ENCODE data around the gene PARD3B.

The PARD3B gene

DNA sequence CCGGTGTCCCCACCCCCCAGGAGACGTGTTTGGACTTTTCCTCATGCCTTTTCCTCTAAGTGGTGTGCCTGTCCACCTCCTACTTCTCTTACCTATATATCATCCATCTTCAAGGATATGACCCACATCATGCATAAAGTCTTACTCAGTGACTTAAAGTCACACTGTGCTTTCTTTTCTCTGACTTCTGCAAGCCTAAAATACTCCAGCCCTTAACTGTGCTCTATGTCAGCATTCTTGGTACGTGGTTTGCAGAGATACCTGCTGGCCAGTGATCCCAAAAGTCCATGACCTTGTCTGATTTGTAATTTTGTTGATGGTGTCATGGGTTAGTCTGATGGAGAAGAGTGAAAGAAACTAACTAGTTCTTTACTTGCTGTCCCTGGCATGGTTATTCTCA, 743.4 kb downstream of the PARD3B start:
- Histone ChIP-seq H3K27ac (ENCODE audit: low read depth, low read length) (no peak overlapping the region), H3K27me3 (ENCODE audit: control insufficient read depth, insufficient read depth, low read length) (no peaks in the 10 kb centered on the region), H3K9me3 (ENCODE audit: control insufficient read depth, insufficient read depth, low read length) (no peaks in the 10 kb centered on the region), H3K4me3 (ENCODE audit: low read depth, low read length) (no peak overlapping the region), H3K4me1 (ENCODE audit: control insufficient read depth, insufficient read depth, low read length) (peaks cover 28% of the 10 kb centered on the region), H3K9ac (ENCODE audit: low read depth, low read length) (no peak overlapping the region), H3K36me3 (ENCODE audit: control insufficient read depth, insufficient read depth, low read length) (no peaks in the 10 kb centered on the region)

DNA sequence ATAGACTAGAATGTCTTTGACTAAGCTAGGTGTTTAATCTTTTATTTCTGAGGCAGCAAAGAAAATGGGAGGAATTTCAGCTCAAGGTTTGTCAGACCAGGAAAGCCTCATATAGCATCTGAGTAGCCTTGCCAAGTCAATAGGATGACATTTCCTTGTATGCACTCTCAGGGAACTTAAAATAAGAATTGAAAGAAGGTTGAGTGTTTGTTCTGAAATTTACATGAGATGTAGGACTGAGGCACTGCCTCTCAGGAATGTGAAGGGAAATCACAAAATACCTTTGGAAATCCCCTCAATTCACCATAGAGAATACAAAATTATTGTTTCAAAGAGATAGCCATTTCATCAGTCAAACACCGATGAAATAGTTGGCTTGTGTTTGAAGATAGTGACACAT, 745.0 kb downstream of the PARD3B start:
- H3K27me3 ChIP-seq (ENCODE audit: control insufficient read depth, insufficient read depth, low read length) = no peaks in the 10 kb centered on the region
- H3K4me1 ChIP-seq (ENCODE audit: control insufficient read depth, insufficient read depth, low read length) = peaks cover 29% of the 10 kb centered on the region
- no peak overlapping the region for H3K9ac ChIP-seq (ENCODE audit: low read depth, low read length)

GRCh38 chr2:205292665-205293295, 747.5 kb downstream of the PARD3B start:
- no peaks in the 10 kb centered on the region for H3K36me3 ChIP-seq (ENCODE audit: control insufficient read depth, insufficient read depth, low read length)
- H3K27me3 ChIP-seq (ENCODE audit: control insufficient read depth, insufficient read depth, low read length) = no peaks in the 10 kb centered on the region
- H3K9ac ChIP-seq (ENCODE audit: low read depth, low read length) = no peak overlapping the region
- no peak overlapping the region for H3K27ac ChIP-seq (ENCODE audit: low read depth, low read length)
- H3K4me3 ChIP-seq (ENCODE audit: low read depth, low read length) = no peak overlapping the region
- H3K4me1 ChIP-seq (ENCODE audit: control insufficient read depth, insufficient read depth, low read length) = peaks cover 40% of the 10 kb centered on the region
- H3K9me3 ChIP-seq (ENCODE audit: control insufficient read depth, insufficient read depth, low read length) = no peaks in the 10 kb centered on the region

More for the DNA sequence above, 745.0 kb downstream of the PARD3B start:
- Histone ChIP-seq H3K36me3 (ENCODE audit: control insufficient read depth, insufficient read depth, low read length) (no peaks in the 10 kb centered on the region), H3K4me3 (ENCODE audit: low read depth, low read length) (no peak overlapping the region), H3K27ac (ENCODE audit: low read depth, low read length) (peak overlapping the region; percentile 50), H3K9me3 (ENCODE audit: control insufficient read depth, insufficient read depth, low read length) (no peaks in the 10 kb centered on the region)

DNA sequence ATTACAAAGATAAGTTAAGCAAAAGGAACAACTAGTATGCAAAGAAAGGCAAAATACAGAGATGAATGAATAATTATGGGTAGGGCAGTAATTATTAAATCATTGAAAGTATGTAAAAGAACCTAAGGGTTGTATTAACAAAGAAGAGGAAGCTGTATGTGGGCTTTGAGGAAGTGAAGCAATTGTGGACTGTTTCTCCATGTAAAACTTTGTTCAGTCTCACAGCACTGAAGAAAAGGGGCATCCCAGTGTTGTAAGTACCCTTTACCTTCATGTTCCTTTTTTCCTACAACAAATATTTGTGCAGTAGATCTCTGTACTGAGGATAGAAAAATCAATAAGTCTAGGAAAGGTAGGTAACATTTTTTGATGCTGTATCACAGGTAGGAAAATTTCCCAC, 748.3 kb downstream of the PARD3B start:
- no peak overlapping the region for H3K27ac ChIP-seq (ENCODE audit: low read depth, low read length)

DNA sequence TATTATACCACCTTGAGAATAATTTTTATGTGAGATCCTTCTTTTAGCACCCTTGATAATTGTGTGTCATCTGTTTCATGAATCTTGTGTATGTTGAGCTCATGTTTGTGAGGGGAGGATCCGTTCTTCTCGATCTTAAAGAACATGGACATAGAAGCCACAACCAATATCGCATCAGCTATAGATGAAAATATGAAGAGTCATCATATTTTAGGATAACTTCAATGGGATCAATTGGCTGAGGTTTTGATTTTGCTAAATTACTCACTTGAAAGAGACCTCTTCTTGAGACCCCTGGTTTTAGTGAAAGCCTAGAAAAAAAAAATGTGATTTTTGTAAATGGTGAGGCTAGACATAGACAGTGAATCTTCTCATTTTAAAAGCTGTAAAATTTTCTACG, 751.7 kb downstream of the PARD3B start:
- Histone ChIP-seq H3K27ac (ENCODE audit: low read depth, low read length) (peak overlapping the region; percentile 24), H3K9ac (ENCODE audit: low read depth, low read length) (no peak overlapping the region), H3K36me3 (ENCODE audit: control insufficient read depth, insufficient read depth, low read length) (no peaks in the 10 kb centered on the region), H3K9me3 (ENCODE audit: control insufficient read depth, insufficient read depth, low read length) (no peaks in the 10 kb centered on the region), H3K4me1 (ENCODE audit: control insufficient read depth, insufficient read depth, low read length) (peaks cover 32% of the 10 kb centered on the region), H3K27me3 (ENCODE audit: control insufficient read depth, insufficient read depth, low read length) (no peaks in the 10 kb centered on the region), H3K4me3 (ENCODE audit: low read depth, low read length) (no peak overlapping the region)

More for the DNA sequence above, 748.3 kb downstream of the PARD3B start:
- Histone ChIP-seq H3K27me3 (ENCODE audit: control insufficient read depth, insufficient read depth, low read length) (no peaks in the 10 kb centered on the region), H3K4me3 (ENCODE audit: low read depth, low read length) (no peak overlapping the region), H3K36me3 (ENCODE audit: control insufficient read depth, insufficient read depth, low read length) (no peaks in the 10 kb centered on the region), H3K4me1 (ENCODE audit: control insufficient read depth, insufficient read depth, low read length) (peaks cover 43% of the 10 kb centered on the region), H3K9ac (ENCODE audit: low read depth, low read length) (no peak overlapping the region), H3K9me3 (ENCODE audit: control insufficient read depth, insufficient read depth, low read length) (no peaks in the 10 kb centered on the region)

GRCh38 chr2:205297368-205297767, 752.1 kb downstream of the PARD3B start:
- H3K4me3 ChIP-seq (ENCODE audit: low read depth, low read length) = no peak overlapping the region
- no peaks in the 10 kb centered on the region for H3K27me3 ChIP-seq (ENCODE audit: control insufficient read depth, insufficient read depth, low read length)
- peaks cover 32% of the 10 kb centered on the region for H3K4me1 ChIP-seq (ENCODE audit: control insufficient read depth, insufficient read depth, low read length)
- no peak overlapping the region for H3K9ac ChIP-seq (ENCODE audit: low read depth, low read length)
- no peaks in the 10 kb centered on the region for H3K9me3 ChIP-seq (ENCODE audit: control insufficient read depth, insufficient read depth, low read length)
- no peak overlapping the region for H3K27ac ChIP-seq (ENCODE audit: low read depth, low read length)
- no peaks in the 10 kb centered on the region for H3K36me3 ChIP-seq (ENCODE audit: control insufficient read depth, insufficient read depth, low read length)

GRCh38 chr2:205297846-205298245, 752.6 kb downstream of the PARD3B start:
- no peak overlapping the region for H3K27ac ChIP-seq (ENCODE audit: low read depth, low read length)
- no peaks in the 10 kb centered on the region for H3K27me3 ChIP-seq (ENCODE audit: control insufficient read depth, insufficient read depth, low read length)
- H3K9ac ChIP-seq (ENCODE audit: low read depth, low read length) = no peak overlapping the region
- H3K36me3 ChIP-seq (ENCODE audit: control insufficient read depth, insufficient read depth, low read length) = no peaks in the 10 kb centered on the region
- H3K9me3 ChIP-seq (ENCODE audit: control insufficient read depth, insufficient read depth, low read length) = no peaks in the 10 kb centered on the region
- no peak overlapping the region for H3K4me3 ChIP-seq (ENCODE audit: low read depth, low read length)
- peaks cover 32% of the 10 kb centered on the region for H3K4me1 ChIP-seq (ENCODE audit: control insufficient read depth, insufficient read depth, low read length)

GRCh38 chr2:205311201-205311600, 765.9 kb downstream of the PARD3B start:
- no peak overlapping the region for H3K4me3 ChIP-seq (ENCODE audit: low read depth, low read length)
- H3K27me3 ChIP-seq (ENCODE audit: control insufficient read depth, insufficient read depth, low read length) = no peaks in the 10 kb centered on the region
- H3K9me3 ChIP-seq (ENCODE audit: control insufficient read depth, insufficient read depth, low read length) = no peaks in the 10 kb centered on the region
- H3K27ac ChIP-seq (ENCODE audit: low read depth, low read length) = no peak overlapping the region
- 0 out of 2 replicates have a peak, but pooled peaks cover 4% of the 10 kb centered on the region for H3K4me1 ChIP-seq (ENCODE audit: control insufficient read depth, insufficient read depth, low read length)
- H3K36me3 ChIP-seq (ENCODE audit: control insufficient read depth, insufficient read depth, low read length) = no peaks in the 10 kb centered on the region
- H3K9ac ChIP-seq (ENCODE audit: low read depth, low read length) = no peak overlapping the region

DNA sequence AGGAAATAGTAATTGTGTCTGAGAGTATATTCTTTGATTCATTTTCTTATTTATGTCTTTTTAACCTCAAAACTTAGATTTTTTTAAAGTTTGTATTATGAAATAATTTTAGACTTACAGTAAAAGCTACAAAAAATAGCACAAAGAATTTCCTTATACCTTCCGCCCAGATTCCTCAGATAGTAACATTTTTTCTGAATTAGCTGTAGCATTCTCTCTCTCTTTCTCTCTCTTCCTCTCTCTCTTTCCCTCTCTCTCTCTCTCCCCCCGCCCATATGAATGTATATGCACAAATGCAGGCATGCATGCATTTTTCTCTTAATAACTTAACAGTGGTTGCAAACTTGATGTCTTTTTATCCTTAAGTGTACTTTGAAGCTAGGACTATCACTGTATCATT, 776.0 kb downstream of the PARD3B start:
- Histone ChIP-seq H3K9ac (ENCODE audit: low read depth, low read length) (no peak overlapping the region), H3K27me3 (ENCODE audit: control insufficient read depth, insufficient read depth, low read length) (no peaks in the 10 kb centered on the region), H3K36me3 (ENCODE audit: control insufficient read depth, insufficient read depth, low read length) (no peaks in the 10 kb centered on the region), H3K27ac (ENCODE audit: low read depth, low read length) (no peak overlapping the region), H3K9me3 (ENCODE audit: control insufficient read depth, insufficient read depth, low read length) (no peaks in the 10 kb centered on the region), H3K4me1 (ENCODE audit: control insufficient read depth, insufficient read depth, low read length) (peaks cover 9% of the 10 kb centered on the region; the same call in 1 of the 2 replicates), H3K4me3 (ENCODE audit: low read depth, low read length) (no peak overlapping the region)

DNA sequence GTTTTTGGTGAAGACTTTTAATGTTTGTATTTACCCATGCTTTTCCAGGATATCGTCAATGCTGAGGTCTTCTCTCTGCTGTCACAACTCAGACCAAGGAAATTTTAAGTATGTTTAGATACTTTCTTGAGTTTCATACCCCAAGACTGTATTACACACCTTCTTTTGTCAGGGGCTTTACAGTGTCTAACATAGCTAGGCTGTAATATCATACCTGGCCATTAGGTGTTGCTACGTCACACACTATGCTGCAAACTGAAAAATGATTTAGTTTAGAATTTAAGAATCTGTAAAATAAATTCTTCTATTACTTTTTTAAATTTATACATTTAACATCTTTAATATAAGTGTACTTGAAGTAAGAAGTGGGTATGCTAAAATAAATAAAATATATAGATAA, 778.7 kb downstream of the PARD3B start:
- no peak overlapping the region for H3K27ac ChIP-seq (ENCODE audit: low read depth, low read length)
- no peak overlapping the region for H3K4me3 ChIP-seq (ENCODE audit: low read depth, low read length)
- peaks cover 9% of the 10 kb centered on the region; the same call in 1 of the 2 replicates for H3K4me1 ChIP-seq (ENCODE audit: control insufficient read depth, insufficient read depth, low read length)
- no peak overlapping the region for H3K9ac ChIP-seq (ENCODE audit: low read depth, low read length)
- H3K27me3 ChIP-seq (ENCODE audit: control insufficient read depth, insufficient read depth, low read length) = no peaks in the 10 kb centered on the region
- H3K36me3 ChIP-seq (ENCODE audit: control insufficient read depth, insufficient read depth, low read length) = no peaks in the 10 kb centered on the region
- no peaks in the 10 kb centered on the region for H3K9me3 ChIP-seq (ENCODE audit: control insufficient read depth, insufficient read depth, low read length)

DNA sequence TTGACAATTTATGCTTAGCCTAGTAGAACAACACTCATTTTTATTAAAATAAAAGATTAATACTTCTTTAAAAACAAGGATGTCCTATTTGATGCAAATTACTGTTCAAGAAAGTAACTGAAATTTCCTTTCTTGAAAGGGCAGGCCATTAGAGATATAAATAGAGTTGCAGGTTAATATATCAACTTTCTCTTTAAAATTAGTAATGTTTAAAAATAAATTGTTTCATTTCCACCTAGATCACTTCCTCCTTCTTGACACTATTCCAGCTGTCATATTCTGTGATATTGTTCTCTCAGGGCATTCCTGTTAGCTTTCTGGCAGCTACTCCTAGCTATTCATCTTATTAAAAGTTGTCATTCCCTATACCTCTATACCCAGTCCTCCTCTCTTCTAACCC, 779.1 kb downstream of the PARD3B start:
- no peak overlapping the region for H3K9ac ChIP-seq (ENCODE audit: low read depth, low read length)
- no peaks in the 10 kb centered on the region for H3K36me3 ChIP-seq (ENCODE audit: control insufficient read depth, insufficient read depth, low read length)
- H3K4me3 ChIP-seq (ENCODE audit: low read depth, low read length) = no peak overlapping the region
- no peaks in the 10 kb centered on the region for H3K27me3 ChIP-seq (ENCODE audit: control insufficient read depth, insufficient read depth, low read length)
- no peak overlapping the region for H3K27ac ChIP-seq (ENCODE audit: low read depth, low read length)
- H3K4me1 ChIP-seq (ENCODE audit: control insufficient read depth, insufficient read depth, low read length) = peaks cover 9% of the 10 kb centered on the region; the same call in 1 of the 2 replicates
- H3K9me3 ChIP-seq (ENCODE audit: control insufficient read depth, insufficient read depth, low read length) = no peaks in the 10 kb centered on the region

All from HUES48 (cell line).